ENCODE measurements around the gene CCNL1. TPM values are rescaled to one million over a fixed set of nuclear protein-coding genes. Genes with fewer than 3 reads are reported as not detected.

CCNL1 gene
- total RNA-seq, 1 donor from 2014 or later, result 171 TPM

DNA sequence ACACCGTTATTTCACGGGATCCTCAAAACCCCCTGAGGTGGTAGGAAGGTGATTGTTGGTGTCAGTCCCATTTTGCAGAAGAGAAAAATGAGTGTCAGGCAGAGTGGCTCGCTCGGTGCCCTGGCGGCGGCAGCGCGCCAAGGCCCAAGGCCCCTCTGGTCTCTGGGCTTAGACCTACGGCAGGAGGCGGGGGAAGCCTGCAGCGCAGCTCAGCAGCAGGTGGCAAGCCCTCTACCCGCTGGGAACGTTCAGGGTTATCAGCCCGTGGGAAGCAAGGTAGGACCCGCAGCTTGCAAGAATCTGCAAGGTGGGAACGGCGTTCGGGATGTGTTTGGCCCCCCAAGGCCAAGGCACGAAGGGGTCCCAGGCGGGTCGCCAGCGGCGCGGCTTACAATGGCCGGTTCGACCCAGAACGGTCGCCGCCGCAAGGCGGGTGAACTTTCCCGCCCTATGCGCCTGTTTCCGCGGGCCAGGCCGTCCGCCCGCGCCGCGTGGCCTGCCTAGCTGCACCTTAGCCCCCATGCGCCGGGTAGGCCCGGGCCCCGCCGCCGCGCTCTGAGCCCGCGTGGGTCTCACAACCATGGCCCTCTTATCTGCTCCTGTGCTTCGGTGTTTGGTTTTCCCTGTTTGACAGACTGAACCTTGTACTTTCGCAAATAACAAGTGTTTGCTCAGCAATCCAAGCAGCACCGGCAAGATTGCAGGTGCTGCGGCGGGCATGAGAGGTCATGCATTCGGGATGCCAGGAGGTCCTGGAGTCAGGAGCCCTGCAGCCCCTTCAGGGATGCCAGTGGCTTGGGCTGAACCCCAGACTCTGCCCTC is 39.7 kb downstream of the CCNL1 start:
- no peak for DNase-seq
- H3K27ac Mint-ChIP-seq, result no peak overlapping the region
- no peaks in the 10 kb centered on the region for H3K36me3 Mint-ChIP-seq (ENCODE audit: low read depth)
- H3K9me3 Mint-ChIP-seq, result no peaks in the 10 kb centered on the region
- H3K4me1 Mint-ChIP-seq, result peaks cover 27% of the 10 kb centered on the region
- intact Hi-C loops (cut with micrococcal nuclease), result no loop called here
- H3K4me3 Mint-ChIP-seq, result no peak overlapping the region
- peaks cover 2% of the 10 kb centered on the region for H3K27me3 Mint-ChIP-seq

DNA sequence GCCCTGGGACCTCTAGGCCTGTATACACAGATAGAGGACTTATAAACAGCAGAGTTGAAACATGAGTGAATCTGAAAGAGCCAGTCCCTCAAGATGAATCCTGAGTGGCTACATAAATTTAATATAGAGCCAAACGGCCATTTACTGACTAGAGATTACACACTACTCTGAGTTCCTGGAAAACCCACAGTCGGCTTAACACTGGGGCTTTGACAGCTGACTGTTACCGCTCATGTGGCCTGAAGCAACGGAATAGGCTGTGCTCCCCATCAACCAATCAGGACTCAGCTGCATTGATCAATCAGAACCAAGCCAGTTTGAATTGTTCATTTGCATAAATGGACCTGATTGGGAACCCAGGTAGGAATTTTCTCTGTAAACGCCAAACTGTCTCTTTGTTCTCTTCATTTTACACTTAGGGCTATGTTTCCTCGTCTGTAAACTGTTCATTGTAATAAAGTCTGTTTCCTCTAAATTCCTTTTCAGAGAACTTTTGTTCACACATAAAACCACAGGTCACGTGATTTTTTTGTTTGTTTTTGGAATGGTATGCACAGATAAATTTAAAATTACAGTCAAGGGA is 40.5 kb downstream of the CCNL1 start:
- H3K4me1 Mint-ChIP-seq, result peaks cover 22% of the 10 kb centered on the region
- H3K36me3 Mint-ChIP-seq (ENCODE audit: low read depth), result no peaks in the 10 kb centered on the region
- no peak overlapping the region for H3K27ac Mint-ChIP-seq
- peaks cover 2% of the 10 kb centered on the region for H3K27me3 Mint-ChIP-seq
- H3K9me3 Mint-ChIP-seq, result no peaks in the 10 kb centered on the region
- intact Hi-C loops (cut with micrococcal nuclease), result no loop called here
- H3K4me3 Mint-ChIP-seq, result no peak overlapping the region
- peak; percentile 82 for DNase-seq

DNA sequence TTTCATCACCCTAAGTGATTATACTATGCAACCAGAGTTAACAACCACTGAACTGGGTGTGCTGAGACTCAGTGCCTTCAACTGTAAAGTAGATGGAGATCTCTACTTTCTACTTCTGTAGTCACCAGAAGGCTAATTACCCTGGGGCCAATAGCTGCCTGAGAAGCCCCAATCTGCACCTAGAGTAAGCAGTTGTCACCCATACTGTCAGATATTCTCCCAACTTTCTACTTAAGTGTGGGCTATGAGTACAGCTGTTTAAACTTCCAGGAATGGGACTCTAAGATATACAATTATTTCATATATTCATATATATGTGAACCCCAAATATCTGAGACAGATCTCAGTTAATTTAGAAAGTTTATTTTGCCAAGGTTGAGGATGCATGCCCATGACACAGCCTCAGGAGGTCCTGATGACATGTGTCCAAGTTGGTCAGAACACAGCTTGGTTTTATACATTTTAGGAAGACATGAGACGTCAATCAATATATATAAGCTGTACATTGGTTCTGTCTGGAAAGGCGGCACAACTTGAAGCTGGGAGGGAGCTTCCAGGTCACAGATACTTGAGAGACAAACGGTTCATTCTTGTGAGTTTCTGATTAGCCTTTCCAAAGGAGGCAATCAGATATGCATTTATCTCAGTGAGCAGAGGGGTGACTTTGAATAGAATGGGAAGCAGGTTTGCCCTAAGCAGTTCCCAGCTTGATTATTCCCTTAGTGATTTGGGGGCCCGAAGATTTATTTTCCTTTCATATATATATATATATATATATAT is 41.9 kb downstream of the CCNL1 start:
- H3K4me3 Mint-ChIP-seq, result no peak overlapping the region
- intact Hi-C loops (cut with micrococcal nuclease), result no loop called here
- DNase-seq, result no peak
- peaks cover 2% of the 10 kb centered on the region for H3K27me3 Mint-ChIP-seq
- no peaks in the 10 kb centered on the region for H3K36me3 Mint-ChIP-seq (ENCODE audit: low read depth)
- H3K9me3 Mint-ChIP-seq, result no peaks in the 10 kb centered on the region
- no peak overlapping the region for H3K27ac Mint-ChIP-seq
- H3K4me1 Mint-ChIP-seq, result peaks cover 22% of the 10 kb centered on the region

GRCh38 chr3:157117206-157117605 is 42.7 kb downstream of the CCNL1 start:
- Mint-ChIP-seq H3K36me3 (ENCODE audit: low read depth) (no peaks in the 10 kb centered on the region), H3K27me3 (peaks cover 2% of the 10 kb centered on the region), H3K27ac (no peak overlapping the region), H3K4me1 (peaks cover 20% of the 10 kb centered on the region), H3K9me3 (no peaks in the 10 kb centered on the region), H3K4me3 (no peak overlapping the region)
- no peak for DNase-seq
- intact Hi-C loops (cut with micrococcal nuclease), result no loop called here

DNA sequence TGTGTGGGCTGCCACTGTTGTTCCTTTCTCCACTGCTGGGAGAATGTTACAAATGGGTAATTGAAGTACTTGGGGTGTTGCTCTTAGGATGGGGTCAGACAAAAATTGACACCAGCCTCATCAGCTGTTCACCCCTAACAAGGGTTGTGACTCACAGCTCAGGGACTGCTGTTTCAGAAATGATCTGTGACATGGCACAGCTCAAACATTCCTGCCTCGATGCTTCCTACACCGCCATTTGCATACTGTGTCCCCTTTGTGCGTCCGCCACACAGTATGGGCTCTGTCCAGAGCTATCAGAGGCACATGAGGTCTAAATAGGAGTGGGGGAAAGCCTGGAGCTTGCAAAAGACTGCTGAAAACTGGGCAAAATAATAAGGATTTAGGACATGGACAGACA is 43.9 kb downstream of the CCNL1 start:
- H3K9me3 Mint-ChIP-seq, result no peaks in the 10 kb centered on the region
- no peak overlapping the region for H3K4me3 Mint-ChIP-seq
- no peaks in the 10 kb centered on the region for H3K36me3 Mint-ChIP-seq (ENCODE audit: low read depth)
- H3K4me1 Mint-ChIP-seq, result peaks cover 18% of the 10 kb centered on the region
- H3K27ac Mint-ChIP-seq, result no peak overlapping the region
- peaks cover 2% of the 10 kb centered on the region for H3K27me3 Mint-ChIP-seq
- no peak for DNase-seq
- intact Hi-C loops (cut with micrococcal nuclease), result no loop called here

GRCh38 chr3:157115069-157116006 is 44.6 kb downstream of the CCNL1 start:
- H3K36me3 Mint-ChIP-seq (ENCODE audit: low read depth), result no peaks in the 10 kb centered on the region
- H3K4me3 Mint-ChIP-seq, result no peak overlapping the region
- H3K4me1 Mint-ChIP-seq, result peaks cover 18% of the 10 kb centered on the region
- DNase-seq, result no peak
- intact Hi-C loops (cut with micrococcal nuclease), result no loop called here
- peaks cover 2% of the 10 kb centered on the region for H3K27me3 Mint-ChIP-seq
- H3K27ac Mint-ChIP-seq, result no peak overlapping the region
- no peaks in the 10 kb centered on the region for H3K9me3 Mint-ChIP-seq

DNA sequence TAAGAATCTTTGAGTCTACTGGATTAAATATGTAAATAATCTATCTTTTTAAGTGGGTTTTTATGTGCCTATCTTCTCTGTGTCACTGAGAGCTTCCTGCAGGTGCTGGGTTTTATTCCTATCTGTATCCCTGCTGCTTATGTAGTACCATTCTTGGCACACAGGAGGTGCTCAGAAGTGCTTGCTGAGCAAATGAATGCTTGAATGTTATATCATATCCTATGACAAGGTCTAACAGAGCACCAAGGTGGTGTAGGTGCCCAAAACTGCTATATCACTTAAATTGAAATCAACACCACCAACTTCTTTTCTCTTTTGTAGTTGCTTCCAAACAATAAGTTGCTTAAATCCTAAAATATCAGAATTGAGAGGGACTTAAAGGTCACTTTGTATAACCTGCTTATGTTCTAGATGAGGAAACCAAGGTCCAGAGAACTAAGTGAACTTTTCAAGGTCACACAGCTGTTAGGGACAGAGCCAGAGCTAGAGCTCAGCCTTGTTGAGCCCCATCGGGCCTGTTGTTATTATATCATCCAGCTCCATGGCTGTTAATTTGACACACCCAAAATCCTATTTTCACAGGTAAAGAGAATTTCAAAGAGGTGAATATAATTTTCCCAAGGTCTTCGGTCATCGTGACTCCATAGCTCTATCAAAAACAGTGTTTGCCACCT is 46.0 kb downstream of the CCNL1 start:
- no peaks in the 10 kb centered on the region for H3K36me3 Mint-ChIP-seq (ENCODE audit: low read depth)
- H3K4me1 Mint-ChIP-seq, result peaks cover 10% of the 10 kb centered on the region
- DNase-seq, result no peak
- no peak overlapping the region for H3K4me3 Mint-ChIP-seq
- H3K27me3 Mint-ChIP-seq, result peaks cover 2% of the 10 kb centered on the region
- no peaks in the 10 kb centered on the region for H3K9me3 Mint-ChIP-seq
- no peak overlapping the region for H3K27ac Mint-ChIP-seq
- intact Hi-C loops (cut with micrococcal nuclease), result no loop called here

DNA sequence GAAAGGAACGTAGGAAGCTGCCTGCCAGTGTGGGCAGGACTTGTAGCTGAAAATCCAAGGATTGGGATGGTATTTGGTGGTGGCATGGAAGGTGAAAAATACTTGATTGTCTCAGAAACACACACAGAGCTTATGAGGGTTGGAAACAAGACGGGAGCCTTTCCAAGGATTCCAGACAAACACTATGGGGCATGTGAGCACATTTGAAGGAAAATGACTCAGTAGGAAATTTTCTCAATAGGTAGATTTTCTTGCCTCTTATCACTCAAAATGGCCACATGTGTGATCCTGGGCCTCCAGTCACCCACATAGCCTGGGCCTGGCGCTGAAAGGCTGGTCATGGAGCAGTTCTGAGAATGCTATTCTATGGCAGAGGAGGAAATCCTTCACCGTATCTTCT is 47.4 kb downstream of the CCNL1 start:
- Mint-ChIP-seq H3K4me3 (no peak overlapping the region), H3K27ac (no peak overlapping the region), H3K4me1 (peaks cover 10% of the 10 kb centered on the region), H3K9me3 (no peaks in the 10 kb centered on the region), H3K27me3 (peaks cover 2% of the 10 kb centered on the region), H3K36me3 (ENCODE audit: low read depth) (no peaks in the 10 kb centered on the region)
- intact Hi-C loops (cut with micrococcal nuclease), result no loop called here
- no peak for DNase-seq

GRCh38 chr3:157111518-157111917 is 48.4 kb downstream of the CCNL1 start:
- Mint-ChIP-seq H3K27me3 (peaks cover 2% of the 10 kb centered on the region), H3K4me1 (peaks cover 11% of the 10 kb centered on the region), H3K36me3 (ENCODE audit: low read depth) (no peaks in the 10 kb centered on the region), H3K27ac (no peak overlapping the region), H3K4me3 (no peak overlapping the region), H3K9me3 (no peaks in the 10 kb centered on the region)
- intact Hi-C loops (cut with micrococcal nuclease), result no loop called here
- DNase-seq, result no peak

- peaks cover 9% of the 10 kb centered on the region for H3K4me1 Mint-ChIP-seq
- intact Hi-C loops (cut with micrococcal nuclease), result no loop called here
- H3K27ac Mint-ChIP-seq, result no peak overlapping the region
- no peak overlapping the region for H3K4me3 Mint-ChIP-seq
- no peaks in the 10 kb centered on the region for H3K36me3 Mint-ChIP-seq (ENCODE audit: low read depth)
- no peaks in the 10 kb centered on the region for H3K9me3 Mint-ChIP-seq
- H3K27me3 Mint-ChIP-seq, result no peaks in the 10 kb centered on the region
- no peak for DNase-seq
Observed at GRCh38 chr3:157110761-157111278, 49.1 kb downstream of the CCNL1 start.

GRCh38 chr3:157109267-157110141 is 50.4 kb downstream of the CCNL1 start:
- Mint-ChIP-seq H3K4me3 (no peak overlapping the region), H3K4me1 (peaks cover 19% of the 10 kb centered on the region), H3K36me3 (ENCODE audit: low read depth) (no peaks in the 10 kb centered on the region), H3K27me3 (no peaks in the 10 kb centered on the region), H3K27ac (no peak overlapping the region), H3K9me3 (no peaks in the 10 kb centered on the region)
- no peak for DNase-seq
- intact Hi-C loops (cut with micrococcal nuclease), result no loop called here

DNA sequence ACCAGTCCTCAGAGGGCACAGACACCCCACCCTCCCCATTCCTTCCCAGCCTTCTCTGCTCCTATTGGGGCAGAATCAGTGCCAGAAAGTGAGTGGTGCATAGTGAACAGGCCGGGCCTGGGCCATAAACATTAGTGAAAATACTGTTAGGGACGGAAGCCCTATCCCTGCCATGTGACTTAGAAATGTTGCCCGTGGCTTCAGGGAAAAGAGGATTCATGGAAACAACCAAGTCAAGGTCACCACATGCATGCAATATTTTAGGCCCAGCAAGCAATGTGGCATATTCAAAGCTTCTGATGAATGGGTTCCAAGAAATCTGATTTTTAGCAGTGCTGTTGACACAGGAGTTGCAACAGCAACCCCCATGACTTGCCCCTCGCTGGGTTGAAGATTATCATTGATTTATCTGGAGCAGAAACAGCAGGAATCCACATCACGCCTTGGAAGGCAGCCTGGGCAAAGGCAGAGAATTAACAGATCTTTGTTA is 52.3 kb downstream of the CCNL1 start:
- no peak for DNase-seq
- no peaks in the 10 kb centered on the region for H3K27me3 Mint-ChIP-seq
- H3K4me3 Mint-ChIP-seq, result no peak overlapping the region
- H3K4me1 Mint-ChIP-seq, result peaks cover 34% of the 10 kb centered on the region
- H3K27ac Mint-ChIP-seq, result no peak overlapping the region
- no peaks in the 10 kb centered on the region for H3K9me3 Mint-ChIP-seq
- intact Hi-C loops (cut with micrococcal nuclease), result no loop called here
- no peaks in the 10 kb centered on the region for H3K36me3 Mint-ChIP-seq (ENCODE audit: low read depth)

Data from activated CD4-positive, alpha-beta T cell treated with anti-CD3 and anti-CD28 coated beads, Interleukin-2, amount 10 ng/mL, durations not matched to agents 24 days and 14 days (primary cell).